Memory B cell (primary cell): Measurements from ENCODE around the gene CLEC4G.
A peak's percentile ranks its signal among the peaks of the same experiment; 100 is the strongest.

Experiments
- ATAC-seq: fragments of 150-1000 bp; cut with Tn5 transposase; 2 replicates; pipeline ENCODE4 v1.10.0; 2021; ENCODE audit warnings: low read depth, mild to moderate bottlenecking, moderate library complexity
- DNase-seq, 2 donors: peaks; one replicate each; pipeline ENCODE4 v3.0.0; 2022; ENCODE audit warnings: low spot score in 2 of 2
- H3K27ac Mint-ChIP-seq: one replicate; pipeline ENCODE4 v1.8.0; 2022; ENCODE audit warnings: mild to moderate bottlenecking, moderate library complexity, mixed read lengths
- H3K27me3 Mint-ChIP-seq: one replicate; pipeline ENCODE4 v1.8.0; 2022; ENCODE audit warnings: mixed read lengths
- H3K36me3 Mint-ChIP-seq: one replicate; pipeline ENCODE4 v1.8.0; 2022; ENCODE audit warnings: mild to moderate bottlenecking, mixed read lengths
- H3K4me1 Mint-ChIP-seq: one replicate; pipeline ENCODE4 v1.8.0; 2022; ENCODE audit warnings: mixed read lengths
- H3K4me3 Mint-ChIP-seq: one replicate; pipeline ENCODE4 v1.8.0; 2022; ENCODE audit warnings: mild to moderate bottlenecking, moderate library complexity, mixed read lengths
- H3K9me3 Mint-ChIP-seq: one replicate; pipeline ENCODE4 v1.8.0; 2022; ENCODE audit warnings: mixed read lengths

Gene CLEC4G

GRCh38 chr19:7742575-7742974 lies 10.7 kb upstream of the CLEC4G start:
- H3K4me1 Mint-ChIP-seq, result peaks cover 36% of the 10 kb centered on the region
- H3K27me3 Mint-ChIP-seq, result peaks cover 3% of the 10 kb centered on the region
- H3K27ac Mint-ChIP-seq, result no peak overlapping the region
- H3K9me3 Mint-ChIP-seq, result peaks cover 2% of the 10 kb centered on the region
- no peak overlapping the region for H3K4me3 Mint-ChIP-seq
- DNase-seq, result no peak
- ATAC-seq, result no peak
- H3K36me3 Mint-ChIP-seq, result no peaks in the 10 kb centered on the region

- no peak overlapping the region for H3K4me3 Mint-ChIP-seq
- peaks cover 2% of the 10 kb centered on the region for H3K9me3 Mint-ChIP-seq
- H3K4me1 Mint-ChIP-seq, result peaks cover 30% of the 10 kb centered on the region
- H3K36me3 Mint-ChIP-seq, result peaks cover 3% of the 10 kb centered on the region
- no peak overlapping the region for H3K27ac Mint-ChIP-seq
- DNase-seq (no peak), ATAC-seq (no peak)
- H3K27me3 Mint-ChIP-seq, result peaks cover 5% of the 10 kb centered on the region
Measured at GRCh38 chr19:7740682-7741054, 8.8 kb upstream of the CLEC4G start.

GRCh38 chr19:7739801-7740681 lies 8.1 kb upstream of the CLEC4G start:
- Mint-ChIP-seq H3K27me3 (peaks cover 5% of the 10 kb centered on the region), H3K9me3 (peaks cover 2% of the 10 kb centered on the region), H3K4me1 (peaks cover 30% of the 10 kb centered on the region), H3K27ac (no peak overlapping the region), H3K36me3 (peaks cover 3% of the 10 kb centered on the region), H3K4me3 (no peak overlapping the region)
- ATAC-seq (no peak), DNase-seq (no peak)

GRCh38 chr19:7739211-7739755 lies 7.4 kb upstream of the CLEC4G start:
- ATAC-seq (no peak), DNase-seq (no peak)
- H3K27me3 Mint-ChIP-seq, result peaks cover 7% of the 10 kb centered on the region
- no peak overlapping the region for H3K4me3 Mint-ChIP-seq
- H3K36me3 Mint-ChIP-seq, result peaks cover 3% of the 10 kb centered on the region
- no peak overlapping the region for H3K27ac Mint-ChIP-seq
- H3K9me3 Mint-ChIP-seq, result peaks cover 2% of the 10 kb centered on the region
- H3K4me1 Mint-ChIP-seq, result peaks cover 24% of the 10 kb centered on the region

GRCh38 chr19:7738023-7738422 lies 6.1 kb upstream of the CLEC4G start:
- H3K4me1 Mint-ChIP-seq, result peaks cover 13% of the 10 kb centered on the region
- DNase-seq (no peak), ATAC-seq (no peak)
- no peak overlapping the region for H3K27ac Mint-ChIP-seq
- peaks cover 3% of the 10 kb centered on the region for H3K36me3 Mint-ChIP-seq
- no peak overlapping the region for H3K4me3 Mint-ChIP-seq
- H3K9me3 Mint-ChIP-seq, result peaks cover 2% of the 10 kb centered on the region
- peaks cover 8% of the 10 kb centered on the region for H3K27me3 Mint-ChIP-seq

GRCh38 chr19:7737215-7737614 lies 5.3 kb upstream of the CLEC4G start:
- Mint-ChIP-seq H3K27ac (no peak overlapping the region), H3K9me3 (peaks cover 2% of the 10 kb centered on the region), H3K27me3 (peaks cover 8% of the 10 kb centered on the region), H3K4me1 (peaks cover 7% of the 10 kb centered on the region), H3K36me3 (peaks cover 3% of the 10 kb centered on the region), H3K4me3 (no peak overlapping the region)
- DNase-seq (no peak), ATAC-seq (no peak)

GRCh38 chr19:7736148-7736547 lies 4.2 kb upstream of the CLEC4G start:
- Mint-ChIP-seq H3K9me3 (peaks cover 2% of the 10 kb centered on the region), H3K36me3 (peaks cover 3% of the 10 kb centered on the region), H3K27ac (no peak overlapping the region), H3K4me3 (no peak overlapping the region), H3K4me1 (peaks cover 7% of the 10 kb centered on the region), H3K27me3 (peaks cover 10% of the 10 kb centered on the region)
- ATAC-seq (no peak), DNase-seq (no peak)

GRCh38 chr19:7734220-7735203 lies 2.6 kb upstream of the CLEC4G start:
- H3K36me3 Mint-ChIP-seq, result peaks cover 3% of the 10 kb centered on the region
- no peaks in the 10 kb centered on the region for H3K9me3 Mint-ChIP-seq
- peaks cover 11% of the 10 kb centered on the region for H3K27me3 Mint-ChIP-seq
- no peak for DNase-seq
- H3K27ac Mint-ChIP-seq, result no peak overlapping the region
- H3K4me1 Mint-ChIP-seq, result peaks cover 9% of the 10 kb centered on the region
- ATAC-seq, result no peak
- no peak overlapping the region for H3K4me3 Mint-ChIP-seq

- no peak overlapping the region for H3K4me3 Mint-ChIP-seq
- H3K9me3 Mint-ChIP-seq, result no peaks in the 10 kb centered on the region
- peaks cover 15% of the 10 kb centered on the region for H3K4me1 Mint-ChIP-seq
- H3K27me3 Mint-ChIP-seq, result peaks cover 18% of the 10 kb centered on the region
- DNase-seq, result no peak
- ATAC-seq, result no peak
- peaks cover 3% of the 10 kb centered on the region for H3K36me3 Mint-ChIP-seq
- H3K27ac Mint-ChIP-seq, result no peak overlapping the region
Measured at GRCh38 chr19:7733376-7733775, 1.5 kb upstream of the CLEC4G start.

GRCh38 chr19:7731615-7732014 lies 295 bp downstream of the CLEC4G start:
- ATAC-seq (no peak), DNase-seq (no peak)
- Mint-ChIP-seq H3K27me3 (peaks cover 22% of the 10 kb centered on the region), H3K36me3 (peaks cover 6% of the 10 kb centered on the region), H3K4me1 (peaks cover 15% of the 10 kb centered on the region), H3K9me3 (no peaks in the 10 kb centered on the region), H3K27ac (no peak overlapping the region), H3K4me3 (no peak overlapping the region)

- H3K9me3 Mint-ChIP-seq, result no peaks in the 10 kb centered on the region
- H3K27me3 Mint-ChIP-seq, result peaks cover 22% of the 10 kb centered on the region
- ATAC-seq, result no peak
- DNase-seq, result no peak
- H3K27ac Mint-ChIP-seq, result no peak overlapping the region
- peaks cover 15% of the 10 kb centered on the region for H3K4me1 Mint-ChIP-seq
- peaks cover 3% of the 10 kb centered on the region for H3K36me3 Mint-ChIP-seq
- no peak overlapping the region for H3K4me3 Mint-ChIP-seq
Measured at GRCh38 chr19:7731218-7731595, 703 bp downstream of the CLEC4G start.

GRCh38 chr19:7730286-7731217 lies 1.4 kb downstream of the CLEC4G start:
- Mint-ChIP-seq H3K4me3 (peak overlapping the region; percentile 66), H3K9me3 (no peaks in the 10 kb centered on the region), H3K27ac (peak overlapping the region; percentile 75), H3K4me1 (peaks cover 15% of the 10 kb centered on the region), H3K36me3 (peaks cover 3% of the 10 kb centered on the region), H3K27me3 (peaks cover 22% of the 10 kb centered on the region)
- DNase-seq, result no peak
- no peak for ATAC-seq

- H3K4me1 Mint-ChIP-seq, result peaks cover 15% of the 10 kb centered on the region
- peaks cover 3% of the 10 kb centered on the region for H3K36me3 Mint-ChIP-seq
- peaks cover 22% of the 10 kb centered on the region for H3K27me3 Mint-ChIP-seq
- H3K4me3 Mint-ChIP-seq, result peak overlapping the region; percentile 66
- no peaks in the 10 kb centered on the region for H3K9me3 Mint-ChIP-seq
- ATAC-seq, result peak; percentile 67
- peak overlapping the region; percentile 75 for H3K27ac Mint-ChIP-seq
- no peak for DNase-seq
Measured at GRCh38 chr19:7729831-7730285, 2.1 kb downstream of the CLEC4G start.
